ENCODE measurements around the gene MLST8.

The MLST8 gene

DNA sequence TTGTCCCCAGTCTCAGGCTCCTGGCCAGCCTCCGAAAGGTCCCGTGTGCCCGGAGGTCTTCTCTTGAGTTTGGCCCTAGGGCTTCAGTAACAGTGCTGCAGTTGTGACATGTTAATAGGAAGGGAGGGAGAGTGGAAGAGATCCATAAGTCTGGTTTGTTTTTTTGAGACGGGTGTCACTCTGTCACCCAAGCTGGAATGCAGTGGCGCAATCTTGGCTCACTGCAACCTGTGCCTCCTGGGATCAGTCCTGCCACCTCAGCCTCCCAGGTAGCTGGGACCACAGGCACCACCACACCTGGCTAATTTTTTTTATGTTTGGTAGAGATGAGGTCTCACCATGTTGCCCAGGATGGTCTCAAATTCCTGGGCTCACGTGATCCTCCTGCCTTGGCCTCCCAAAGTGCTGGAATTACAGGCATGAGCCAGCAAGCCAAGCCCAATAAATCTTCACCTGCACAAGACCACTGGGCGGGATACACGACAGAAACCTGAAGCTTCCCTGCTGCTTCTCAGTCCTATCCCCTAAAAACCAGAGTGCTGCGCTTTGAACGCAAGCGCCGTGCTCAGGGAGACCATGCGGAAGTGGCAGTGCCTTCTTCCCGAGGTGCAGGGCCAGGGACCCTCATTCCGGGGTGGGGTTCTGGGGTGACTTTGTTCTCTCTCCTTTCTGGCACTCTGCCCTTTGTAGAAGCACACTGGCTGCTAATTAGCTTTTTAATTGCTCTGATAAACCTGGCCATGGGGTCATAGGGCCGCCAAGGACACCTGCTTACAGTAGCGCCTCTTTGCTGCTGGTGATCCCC lies 38.8 kb upstream of the MLST8 start:
- H3K27ac ChIP-seq = peak overlapping the region; percentile 67
- DNase-seq (ENCODE audit: low spot score) = no peak
- CTCF ChIA-PET = interaction anchor here (0.6 kb wide), 1 partner anchor 26 kb away, joined by 3 read pairs; no protein-coding TSS in a partner anchor
- TF ChIP-seq, protein P1, sequence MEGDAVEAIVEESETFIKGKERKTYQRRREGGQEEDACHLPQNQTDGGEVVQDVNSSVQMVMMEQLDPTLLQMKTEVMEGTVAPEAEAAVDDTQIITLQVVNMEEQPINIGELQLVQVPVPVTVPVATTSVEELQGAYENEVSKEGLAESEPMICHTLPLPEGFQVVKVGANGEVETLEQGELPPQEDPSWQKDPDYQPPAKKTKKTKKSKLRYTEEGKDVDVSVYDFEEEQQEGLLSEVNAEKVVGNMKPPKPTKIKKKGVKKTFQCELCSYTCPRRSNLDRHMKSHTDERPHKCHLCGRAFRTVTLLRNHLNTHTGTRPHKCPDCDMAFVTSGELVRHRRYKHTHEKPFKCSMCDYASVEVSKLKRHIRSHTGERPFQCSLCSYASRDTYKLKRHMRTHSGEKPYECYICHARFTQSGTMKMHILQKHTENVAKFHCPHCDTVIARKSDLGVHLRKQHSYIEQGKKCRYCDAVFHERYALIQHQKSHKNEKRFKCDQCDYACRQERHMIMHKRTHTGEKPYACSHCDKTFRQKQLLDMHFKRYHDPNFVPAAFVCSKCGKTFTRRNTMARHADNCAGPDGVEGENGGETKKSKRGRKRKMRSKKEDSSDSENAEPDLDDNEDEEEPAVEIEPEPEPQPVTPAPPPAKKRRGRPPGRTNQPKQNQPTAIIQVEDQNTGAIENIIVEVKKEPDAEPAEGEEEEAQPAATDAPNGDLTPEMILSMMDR (conservative IDR thresholded peaks at IDR 0.05; ENCODE audit: low read depth) = no peak
- POLR2A ChIA-PET (ENCODE audit: low non-redundant PET) = no interaction called here

DNA sequence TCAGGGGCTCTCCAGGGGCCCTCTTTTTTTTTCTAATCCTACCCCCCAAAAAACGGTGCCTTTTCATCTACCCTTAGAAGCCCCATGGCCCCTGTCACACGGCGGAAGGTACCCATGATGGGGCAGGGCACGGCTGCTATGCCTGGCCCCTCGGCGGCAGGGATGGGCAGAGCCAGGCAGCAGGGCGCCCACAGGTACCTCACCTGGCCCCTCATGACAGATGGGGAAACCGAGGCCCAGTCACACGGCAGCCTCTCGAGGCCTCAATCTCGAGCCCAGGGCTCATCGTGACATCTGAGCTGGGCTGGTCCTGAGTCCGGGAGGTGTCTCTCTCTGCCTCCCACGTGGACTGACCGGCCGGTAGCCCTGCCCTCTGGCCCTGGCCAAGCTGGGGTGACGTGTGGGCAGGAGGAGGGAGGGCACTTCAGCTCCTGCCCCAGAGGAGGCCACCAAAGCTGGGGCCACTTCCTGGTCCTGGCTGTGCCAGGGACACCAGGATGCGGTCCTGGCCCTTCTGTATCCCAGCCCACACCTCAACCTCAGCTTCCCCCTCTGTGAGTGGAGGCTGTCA lies 38.1 kb upstream of the MLST8 start:
- TF ChIP-seq, protein P1 (conservative IDR thresholded peaks at IDR 0.05; ENCODE audit: low read depth) = no peak
- ChIA-PET CTCF (no interaction called here), POLR2A (ENCODE audit: low non-redundant PET) (no interaction called here)
- peak overlapping the region; percentile 67 for H3K27ac ChIP-seq
- no peak for DNase-seq (ENCODE audit: low spot score)

DNA sequence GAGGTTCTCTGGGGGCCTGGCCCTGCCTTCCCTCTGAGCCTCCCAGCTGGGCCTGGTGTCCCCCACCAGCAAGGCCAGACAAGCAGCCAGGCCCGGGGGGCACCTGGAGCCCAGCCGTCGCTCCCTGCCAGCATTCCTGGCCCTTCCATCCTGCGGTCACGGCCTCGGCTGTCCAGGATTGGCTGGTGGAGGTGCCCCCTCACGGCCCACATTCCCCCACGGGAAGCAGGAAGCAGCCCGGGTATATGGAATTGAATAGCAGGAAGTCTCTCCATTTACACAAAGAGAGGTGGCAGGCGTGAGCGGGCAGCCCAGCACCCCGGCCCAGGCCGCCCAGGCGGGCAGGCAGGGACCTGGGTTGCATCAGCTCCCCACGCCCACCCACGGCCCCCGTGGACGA lies 35.2 kb upstream of the MLST8 start:
- DNase-seq (ENCODE audit: low spot score) = no peak
- POLR2A ChIA-PET (ENCODE audit: low non-redundant PET) = no interaction called here
- CTCF ChIA-PET = no interaction called here
- TF ChIP-seq, protein P1 (conservative IDR thresholded peaks at IDR 0.05; ENCODE audit: low read depth) = no peak
- peak overlapping the region; percentile 67 for H3K27ac ChIP-seq

- no peak for DNase-seq (ENCODE audit: low spot score)
- ChIA-PET CTCF (no interaction called here), POLR2A (ENCODE audit: low non-redundant PET) (no interaction called here)
- TF ChIP-seq, protein P1 (conservative IDR thresholded peaks at IDR 0.05; ENCODE audit: low read depth) = no peak
- peak overlapping the region; percentile 67 for H3K27ac ChIP-seq
Measured at GRCh38 chr16:2170587-2171435, 34.4 kb upstream of the MLST8 start.

DNA sequence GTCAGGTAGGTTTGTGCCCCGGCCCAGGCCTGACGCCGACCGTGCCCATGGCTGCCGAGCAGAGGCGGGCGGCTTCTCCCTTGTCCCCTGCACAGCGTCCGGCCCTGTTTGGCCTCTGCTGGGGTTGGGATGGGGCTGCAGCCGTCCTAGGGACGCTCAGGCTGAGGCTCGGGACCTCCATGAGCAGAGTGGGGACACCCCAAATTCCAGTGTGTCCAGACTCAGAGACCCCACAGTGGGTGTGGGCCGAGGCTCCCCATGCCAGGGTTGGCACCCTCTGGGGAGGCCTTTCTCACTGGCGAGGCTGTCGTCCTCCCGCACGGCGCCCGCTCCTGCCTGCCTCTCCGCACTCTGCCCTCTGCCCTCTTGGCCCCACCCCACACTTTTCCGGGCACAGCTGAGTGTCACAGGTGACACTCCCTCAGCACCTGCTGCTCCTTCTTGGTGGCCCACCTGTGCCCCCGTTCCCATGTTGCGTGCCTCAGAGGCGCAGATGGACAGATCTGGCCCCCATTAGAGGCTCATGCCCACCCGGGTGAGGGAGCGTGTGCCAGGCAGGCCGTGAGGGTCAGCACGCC lies 33.6 kb upstream of the MLST8 start:
- TF ChIP-seq, protein P1 (conservative IDR thresholded peaks at IDR 0.05; ENCODE audit: low read depth) = no peak
- peak overlapping the region; percentile 67 for H3K27ac ChIP-seq
- POLR2A ChIA-PET (ENCODE audit: low non-redundant PET) = no interaction called here
- no peak for DNase-seq (ENCODE audit: low spot score)
- CTCF ChIA-PET = interaction anchor here (0.6 kb wide), 1 partner anchor 8 kb away, joined by 4 read pairs; no protein-coding TSS in a partner anchor

All from RWPE1 (cell line).